Retinal pigment epithelial cell (primary cell): ENCODE data around the gene ANXA8.
"Not testable (repeated sequence)": the region's sequence is repeated elsewhere in the genome, so short reads cannot be mapped to it uniquely, and the experiment has no call there.

Experiments used
- DNase-seq: peaks from one replicate; pipeline ENCODE4 v3.0.0-alpha.2; 2010; ENCODE audit warnings: low read depth
- H3K4me3 ChIP-seq: 2 replicates; pipeline ENCODE4 v1.5.1; 2011; ENCODE audit warnings: mild to moderate bottlenecking, low read length, control low read depth, moderate library complexity
- CTCF ChIP-seq: conservative IDR thresholded peaks from 2 replicates; pipeline ENCODE4 v1.5.1; 2011; ENCODE audit warnings: low read depth, low read length, control low read depth, inconsistent platforms

The ANXA8 gene

GRCh38 chr10:47456079-47456785 is 27.7 kb downstream of the ANXA8 start:
- no peak overlapping the region for H3K4me3 ChIP-seq
- no peak for DNase-seq
- no peak for TF ChIP-seq CTCF

GRCh38 chr10:47455350-47456078 is 28.4 kb downstream of the ANXA8 start:
- not testable (repeated sequence) for H3K4me3 ChIP-seq, DNase-seq

- H3K4me3 ChIP-seq = no peak overlapping the region
- no peak for DNase-seq
- TF ChIP-seq CTCF = no peak
Measured at GRCh38 chr10:47454780-47455058, 29.2 kb downstream of the ANXA8 start.

- TF ChIP-seq CTCF = no peak
- no peak for DNase-seq
- no peak overlapping the region for H3K4me3 ChIP-seq
Measured at GRCh38 chr10:47454008-47454779, 29.7 kb downstream of the ANXA8 start.

- H3K4me3 ChIP-seq = no peak overlapping the region
- no peak for DNase-seq
- TF ChIP-seq CTCF = no peak
Measured at GRCh38 chr10:47453141-47454007, 30.5 kb downstream of the ANXA8 start.

GRCh38 chr10:47452495-47453140 is 31.3 kb downstream of the ANXA8 start:
- no peak for DNase-seq
- no peak for TF ChIP-seq CTCF
- H3K4me3 ChIP-seq = no peak overlapping the region

GRCh38 chr10:47451998-47452494 is 31.9 kb downstream of the ANXA8 start:
- no peak overlapping the region for H3K4me3 ChIP-seq
- no peak for DNase-seq
- no peak for TF ChIP-seq CTCF
